Measurements from ENCODE around the gene KCNK13.

The KCNK13 gene

DNA sequence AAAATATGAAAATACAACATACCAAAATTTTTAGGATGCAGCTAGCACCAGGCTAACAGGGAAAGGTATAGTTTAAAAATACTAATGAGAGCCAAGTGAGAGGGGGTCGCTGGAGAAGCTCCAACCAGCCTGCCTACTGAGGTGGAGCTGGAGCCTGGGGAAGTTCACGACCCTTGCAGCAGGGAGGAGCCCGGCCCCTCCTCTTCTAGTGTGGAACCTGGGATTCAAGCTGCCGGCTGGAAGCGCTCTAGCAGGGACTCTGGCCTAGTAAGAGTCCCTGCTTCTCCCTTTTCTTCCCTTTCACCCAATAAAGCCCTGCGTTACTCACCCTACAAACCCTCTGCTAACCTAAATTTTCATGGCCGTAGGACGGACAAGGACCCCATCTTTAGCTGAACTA lies 5.0 kb upstream of the KCNK13 start:
- Histone ChIP-seq H4K20me1 (ENCODE audit: insufficient read depth, low read length) (no peaks in the 10 kb centered on the region), H3K9me3 (ENCODE audit: insufficient read depth, low read length, severe bottlenecking) (no peaks in the 10 kb centered on the region), H3K27me3 (ENCODE audit: insufficient read depth, low read length, poor library complexity) (no peaks in the 10 kb centered on the region), H3K79me2 (ENCODE audit: insufficient read depth, low read length) (no peaks in the 10 kb centered on the region), H3K4me3 (ENCODE audit: low read depth in 1 of 2, low read length in 2 of 2) (no peak overlapping the region), H3K4me2 (ENCODE audit: insufficient read depth, low read length) (no peak overlapping the region), H3K36me3 (ENCODE audit: insufficient read depth, low read length) (no peaks in the 10 kb centered on the region), H2AFZ (ENCODE audit: low read depth, low read length) (no peak overlapping the region), H3K27ac (ENCODE audit: low read length) (no peak overlapping the region), H3K4me1 (ENCODE audit: insufficient read depth, low read length) (no peaks in the 10 kb centered on the region), H3K9ac (ENCODE audit: low read depth, low read length) (no peak overlapping the region)
- ATAC-seq (ENCODE audit: insufficient read depth, low read depth): no peak
- TF ChIP-seq EZH2 (IDR thresholded peaks at IDR 0.05; ENCODE audit: borderline replicate concordance, low read depth, low read length, severe bottlenecking): no peak
- TF ChIP-seq, protein P1, sequence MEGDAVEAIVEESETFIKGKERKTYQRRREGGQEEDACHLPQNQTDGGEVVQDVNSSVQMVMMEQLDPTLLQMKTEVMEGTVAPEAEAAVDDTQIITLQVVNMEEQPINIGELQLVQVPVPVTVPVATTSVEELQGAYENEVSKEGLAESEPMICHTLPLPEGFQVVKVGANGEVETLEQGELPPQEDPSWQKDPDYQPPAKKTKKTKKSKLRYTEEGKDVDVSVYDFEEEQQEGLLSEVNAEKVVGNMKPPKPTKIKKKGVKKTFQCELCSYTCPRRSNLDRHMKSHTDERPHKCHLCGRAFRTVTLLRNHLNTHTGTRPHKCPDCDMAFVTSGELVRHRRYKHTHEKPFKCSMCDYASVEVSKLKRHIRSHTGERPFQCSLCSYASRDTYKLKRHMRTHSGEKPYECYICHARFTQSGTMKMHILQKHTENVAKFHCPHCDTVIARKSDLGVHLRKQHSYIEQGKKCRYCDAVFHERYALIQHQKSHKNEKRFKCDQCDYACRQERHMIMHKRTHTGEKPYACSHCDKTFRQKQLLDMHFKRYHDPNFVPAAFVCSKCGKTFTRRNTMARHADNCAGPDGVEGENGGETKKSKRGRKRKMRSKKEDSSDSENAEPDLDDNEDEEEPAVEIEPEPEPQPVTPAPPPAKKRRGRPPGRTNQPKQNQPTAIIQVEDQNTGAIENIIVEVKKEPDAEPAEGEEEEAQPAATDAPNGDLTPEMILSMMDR (IDR thresholded peaks at IDR 0.05; ENCODE audit: borderline replicate concordance, extremely low read depth, low read length, poor library complexity, severe bottlenecking): no peak
- DNase-seq: no peak

GRCh38 chr14:90058876-90059458 lies 2.8 kb upstream of the KCNK13 start:
- H3K4me2 ChIP-seq (ENCODE audit: insufficient read depth, low read length): no peak overlapping the region
- no peak for ATAC-seq (ENCODE audit: insufficient read depth, low read depth)

GRCh38 chr14:90060312-90060964 lies 1.4 kb upstream of the KCNK13 start:
- no peaks in the 10 kb centered on the region for H3K36me3 ChIP-seq (ENCODE audit: insufficient read depth, low read length)
- DNase-seq: no peak
- no peak overlapping the region for H2AFZ ChIP-seq (ENCODE audit: low read depth, low read length)
- H3K27me3 ChIP-seq (ENCODE audit: insufficient read depth, low read length, poor library complexity): no peaks in the 10 kb centered on the region
- no peaks in the 10 kb centered on the region for H3K9me3 ChIP-seq (ENCODE audit: insufficient read depth, low read length, severe bottlenecking)
- no peak overlapping the region for H3K27ac ChIP-seq (ENCODE audit: low read length)
- H4K20me1 ChIP-seq (ENCODE audit: insufficient read depth, low read length): no peaks in the 10 kb centered on the region
- TF ChIP-seq EZH2 (IDR thresholded peaks at IDR 0.05; ENCODE audit: borderline replicate concordance, low read depth, low read length, severe bottlenecking): no peak
- TF ChIP-seq, protein P1 (IDR thresholded peaks at IDR 0.05; ENCODE audit: borderline replicate concordance, extremely low read depth, low read length, poor library complexity, severe bottlenecking): no peak
- H3K4me2 ChIP-seq (ENCODE audit: insufficient read depth, low read length): no peak overlapping the region
- ATAC-seq (ENCODE audit: insufficient read depth, low read depth): no peak
- no peak overlapping the region for H3K4me3 ChIP-seq (ENCODE audit: low read depth in 1 of 2, low read length in 2 of 2)
- H3K9ac ChIP-seq (ENCODE audit: low read depth, low read length): no peak overlapping the region
- H3K4me1 ChIP-seq (ENCODE audit: insufficient read depth, low read length): no peaks in the 10 kb centered on the region
- no peaks in the 10 kb centered on the region for H3K79me2 ChIP-seq (ENCODE audit: insufficient read depth, low read length)

More at GRCh38 chr14:90058876-90059458, 2.8 kb upstream of the KCNK13 start:
- Histone ChIP-seq H3K4me3 (ENCODE audit: low read depth in 1 of 2, low read length in 2 of 2) (no peak overlapping the region), H3K9ac (ENCODE audit: low read depth, low read length) (no peak overlapping the region), H3K27ac (ENCODE audit: low read length) (no peak overlapping the region), H3K36me3 (ENCODE audit: insufficient read depth, low read length) (no peaks in the 10 kb centered on the region), H3K4me1 (ENCODE audit: insufficient read depth, low read length) (no peaks in the 10 kb centered on the region), H4K20me1 (ENCODE audit: insufficient read depth, low read length) (no peaks in the 10 kb centered on the region), H3K9me3 (ENCODE audit: insufficient read depth, low read length, severe bottlenecking) (no peaks in the 10 kb centered on the region), H2AFZ (ENCODE audit: low read depth, low read length) (no peak overlapping the region), H3K79me2 (ENCODE audit: insufficient read depth, low read length) (no peaks in the 10 kb centered on the region), H3K27me3 (ENCODE audit: insufficient read depth, low read length, poor library complexity) (no peaks in the 10 kb centered on the region)
- no peak for DNase-seq
- no peak for TF ChIP-seq EZH2 (IDR thresholded peaks at IDR 0.05; ENCODE audit: borderline replicate concordance, low read depth, low read length, severe bottlenecking)
- TF ChIP-seq, protein P1 (IDR thresholded peaks at IDR 0.05; ENCODE audit: borderline replicate concordance, extremely low read depth, low read length, poor library complexity, severe bottlenecking): no peak

Data from DND-41 (cell line).